GM18517 (cell line): ENCODE results near the gene EGFR.

Experiments
- ATAC-seq: cut with Tn5 transposase; IDR thresholded peaks from one replicate; pipeline ENCODE4 v1.9.1; 2021; ENCODE audit warnings: mild to moderate bottlenecking, moderate library complexity; ENCODE audit not compliant: unreplicated experiment

EGFR gene

DNA sequence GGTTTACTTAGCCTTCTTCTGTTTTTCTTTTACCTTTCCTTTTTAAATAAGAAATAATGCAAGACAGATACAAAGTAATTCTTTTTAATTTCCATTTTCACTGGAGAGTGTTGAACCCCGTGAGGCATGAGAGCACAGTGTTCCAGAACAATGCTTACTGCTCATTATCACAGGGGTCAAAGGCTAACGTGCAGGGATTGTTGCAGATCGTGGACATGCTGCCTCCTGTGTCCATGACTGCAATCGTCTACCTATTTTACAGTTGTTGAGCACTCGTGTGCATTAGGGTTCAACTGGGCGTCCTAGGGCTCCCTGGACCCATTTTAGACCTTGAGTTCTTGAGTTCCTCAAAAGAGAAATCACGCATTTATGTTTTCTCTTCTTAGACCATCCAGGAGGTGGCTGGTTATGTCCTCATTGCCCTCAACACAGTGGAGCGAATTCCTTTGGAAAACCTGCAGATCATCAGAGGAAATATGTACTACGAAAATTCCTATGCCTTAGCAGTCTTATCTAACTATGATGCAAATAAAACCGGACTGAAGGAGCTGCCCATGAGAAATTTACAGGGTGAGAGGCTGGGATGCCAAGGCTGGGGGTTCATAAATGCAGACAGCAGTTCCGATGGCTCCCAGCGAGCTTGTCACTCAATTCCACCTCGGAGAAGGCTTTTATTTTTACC lies 124.2 kb downstream of the EGFR start:
- ATAC-seq = no peak

DNA sequence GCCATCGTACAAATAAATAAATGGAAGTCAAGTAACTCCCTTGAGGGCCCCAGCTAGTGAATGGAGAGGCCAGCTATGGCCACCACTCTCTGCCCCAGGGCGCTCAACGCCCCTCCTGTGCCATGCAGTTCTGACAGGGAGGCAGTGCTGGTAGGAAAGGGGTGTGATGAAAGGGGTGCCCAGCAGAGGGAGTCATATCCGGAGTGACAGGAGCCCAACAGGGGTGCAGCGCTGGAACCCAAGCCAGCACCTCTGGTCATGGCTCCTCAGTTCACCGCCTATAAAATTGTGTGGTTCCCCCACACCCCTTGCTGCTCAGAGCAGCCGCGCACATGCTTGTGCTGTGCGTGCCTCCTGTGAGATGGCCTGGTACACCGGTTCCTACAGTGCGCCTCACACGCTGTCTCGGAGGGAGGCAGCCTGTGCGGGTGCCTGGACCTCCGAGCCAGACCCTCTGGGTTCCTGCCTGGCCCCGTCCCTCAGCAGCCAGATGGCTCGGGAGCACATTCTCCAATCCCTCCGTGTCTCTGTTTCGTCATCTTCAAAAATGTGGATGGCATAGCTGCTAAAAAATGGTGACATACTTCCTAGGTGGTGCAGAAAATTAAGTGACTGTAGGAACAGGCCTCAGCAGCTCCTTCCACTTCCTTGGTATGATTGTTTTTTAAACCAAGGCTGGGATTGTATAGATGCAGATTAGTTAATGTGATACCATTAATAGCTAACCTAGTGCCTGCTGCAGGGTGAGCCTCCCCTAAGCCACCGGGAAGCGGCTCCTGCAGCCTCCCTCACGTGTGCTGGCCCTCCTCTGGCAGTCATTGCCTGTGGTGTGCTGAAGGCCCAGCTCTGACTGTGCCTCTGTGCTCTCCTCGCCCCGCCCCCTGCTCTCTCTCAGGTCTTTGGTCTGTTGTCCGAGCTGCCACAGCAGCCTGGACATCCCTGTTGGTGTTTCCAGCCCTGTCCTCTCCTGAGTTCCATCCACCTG lies 125.8 kb downstream of the EGFR start:
- no peak for ATAC-seq

DNA sequence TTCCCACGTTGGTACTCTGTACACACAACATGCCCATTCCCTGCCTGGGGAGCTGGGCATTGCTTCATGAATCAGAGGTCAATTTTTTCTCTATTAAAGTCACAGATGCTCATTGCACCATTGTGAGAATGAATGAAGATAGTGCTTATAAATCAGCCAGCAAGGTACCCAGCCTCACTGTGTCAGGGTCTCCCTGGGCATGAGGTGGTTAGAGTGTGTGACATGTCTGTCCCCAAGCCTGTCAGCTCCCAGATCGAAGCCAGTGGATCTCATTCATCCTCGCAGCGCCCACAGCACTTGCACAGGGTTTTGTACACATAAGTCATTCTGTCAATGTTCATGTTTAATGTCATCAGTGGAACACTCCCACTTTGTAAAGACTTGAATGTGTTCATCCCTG lies 126.8 kb downstream of the EGFR start:
- ATAC-seq = no peak

DNA sequence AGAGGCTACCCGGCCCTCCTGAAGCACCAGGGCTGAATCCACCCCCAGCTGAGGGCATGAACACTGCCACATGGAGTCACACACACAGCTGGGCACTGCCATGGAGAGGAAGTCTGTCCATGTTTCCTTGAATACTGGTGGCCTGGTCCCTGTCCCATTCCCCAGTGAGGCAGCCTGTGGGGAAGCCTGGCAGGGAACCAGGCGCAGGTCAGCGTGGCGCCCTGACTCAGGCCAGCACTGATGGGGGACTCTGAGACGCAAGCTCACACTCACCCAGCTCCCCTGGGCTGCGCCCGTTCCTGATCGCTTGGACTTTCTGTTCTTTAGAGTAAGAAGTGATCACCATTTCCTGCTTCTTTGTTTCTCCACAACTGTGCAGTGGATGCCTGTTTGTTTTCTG lies 128.3 kb downstream of the EGFR start:
- ATAC-seq = no peak

DNA sequence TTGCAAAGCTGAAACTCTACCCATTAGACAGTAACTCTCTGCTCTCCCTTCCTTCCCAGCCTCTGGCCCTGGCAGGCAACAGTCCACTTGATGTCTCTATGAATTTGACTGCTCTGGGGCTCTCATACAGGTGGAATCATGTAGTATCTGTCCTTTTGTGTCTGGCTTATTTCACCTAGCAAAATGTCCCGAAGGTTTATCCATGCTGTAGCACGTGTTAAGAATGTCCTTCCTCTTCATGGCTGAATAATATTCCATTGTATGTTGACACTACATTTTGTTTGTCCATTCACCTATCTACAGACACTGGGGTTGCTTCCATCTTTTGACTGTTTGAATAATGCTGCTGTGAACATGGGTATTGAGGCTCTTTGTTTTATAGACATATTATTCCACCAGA lies 128.9 kb downstream of the EGFR start:
- ATAC-seq = no peak

DNA sequence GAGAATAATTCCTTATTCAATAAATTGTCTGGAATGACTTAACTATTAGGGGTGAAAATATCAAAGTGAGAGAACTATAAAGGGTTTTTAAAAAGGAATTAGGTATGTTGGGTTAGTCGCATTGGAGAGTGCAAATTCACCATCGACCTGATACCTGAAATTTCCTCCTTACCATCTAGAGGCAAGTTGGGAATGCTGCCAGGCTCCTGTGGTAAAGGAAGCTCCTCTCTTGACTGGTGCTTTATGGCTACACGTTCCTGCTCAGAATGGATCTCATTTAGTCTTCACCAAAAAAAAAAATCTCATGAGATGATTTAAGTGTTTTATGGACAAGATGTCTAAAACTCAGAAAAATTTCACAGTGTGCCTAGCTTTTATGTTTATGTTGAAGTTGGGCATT lies 129.8 kb downstream of the EGFR start:
- ATAC-seq = no peak

DNA sequence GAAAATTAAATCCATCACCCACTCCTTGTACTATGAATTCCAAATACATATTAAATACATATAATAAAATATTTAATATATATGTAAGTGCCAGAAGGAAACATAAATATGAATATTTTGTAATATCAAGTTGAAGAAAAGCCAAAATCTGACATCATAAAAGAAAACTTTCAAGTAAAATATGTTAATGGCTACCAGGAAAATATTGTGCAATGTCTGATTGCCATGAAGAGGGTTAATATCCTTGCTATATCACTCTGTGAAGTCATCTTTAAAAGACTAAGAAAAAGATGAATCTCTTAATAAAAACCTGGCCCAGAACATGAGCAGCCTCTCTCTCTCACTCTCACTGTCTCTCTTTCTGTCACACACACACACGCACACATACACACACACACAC lies 130.2 kb downstream of the EGFR start:
- ATAC-seq = no peak

DNA sequence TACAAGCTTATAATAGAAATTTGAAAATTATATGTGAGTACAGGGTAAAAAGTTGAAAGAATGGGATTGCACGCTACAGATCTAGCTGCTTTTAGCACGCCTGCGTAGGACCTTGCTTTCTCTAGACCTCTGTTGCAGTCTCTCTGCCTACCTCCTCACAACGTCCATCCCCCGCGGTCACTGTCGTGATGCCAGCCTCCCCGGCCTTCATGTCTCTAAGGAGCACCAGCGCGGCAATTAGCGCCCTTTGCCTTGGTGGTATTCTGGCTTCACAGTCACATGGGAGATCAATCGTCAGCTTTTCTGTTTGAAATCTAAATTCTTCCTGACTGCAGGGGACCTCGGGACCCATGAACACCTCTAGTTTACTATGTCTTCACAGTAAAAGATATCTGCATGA lies 131.3 kb downstream of the EGFR start:
- no peak for ATAC-seq

DNA sequence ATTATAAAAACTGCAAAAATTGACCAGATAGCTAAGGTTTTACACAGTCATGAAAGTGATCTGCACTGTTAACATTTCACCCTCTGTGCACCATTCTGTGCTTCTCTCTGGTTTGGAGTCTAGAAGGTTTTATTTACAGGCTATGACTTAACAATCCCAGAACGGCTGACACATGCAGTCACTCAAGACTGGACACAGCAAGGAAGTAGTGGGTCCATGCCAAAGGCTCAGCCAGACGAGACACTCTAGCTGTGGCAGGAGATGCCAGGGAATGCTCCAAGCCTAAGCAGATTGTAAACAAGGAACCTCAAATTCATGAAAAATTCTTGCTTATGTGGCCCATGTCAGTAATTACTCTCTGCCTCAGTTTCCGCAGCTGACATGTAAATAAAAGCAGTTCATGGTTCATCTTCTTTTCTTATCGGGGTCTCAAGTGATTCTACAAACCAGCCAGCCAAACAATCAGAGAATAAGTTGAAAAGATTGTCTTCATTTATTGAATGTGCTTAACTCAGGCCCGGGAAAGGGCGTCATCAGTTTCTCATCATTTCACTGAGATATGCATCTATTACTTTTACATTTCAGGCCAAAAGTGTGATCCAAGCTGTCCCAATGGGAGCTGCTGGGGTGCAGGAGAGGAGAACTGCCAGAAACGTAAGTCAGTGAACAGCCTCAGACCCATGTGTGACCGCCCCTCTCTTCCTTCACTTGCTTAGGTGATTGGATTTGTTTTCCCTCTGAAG lies 132.1 kb downstream of the EGFR start:
- ATAC-seq = no peak

DNA sequence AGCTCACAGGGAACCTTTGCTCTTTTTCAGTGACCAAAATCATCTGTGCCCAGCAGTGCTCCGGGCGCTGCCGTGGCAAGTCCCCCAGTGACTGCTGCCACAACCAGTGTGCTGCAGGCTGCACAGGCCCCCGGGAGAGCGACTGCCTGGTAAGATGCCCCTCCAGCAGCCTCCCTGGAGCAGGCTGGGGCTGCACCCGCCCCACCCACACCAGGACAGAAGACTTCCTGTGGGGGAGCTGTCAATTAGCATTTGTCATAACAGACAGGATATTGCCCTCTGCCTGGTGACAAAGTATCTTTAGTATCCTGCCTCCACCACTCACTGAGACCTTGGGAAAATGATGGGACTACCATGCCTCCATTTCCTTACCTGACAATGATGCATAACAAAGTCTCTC lies 133.7 kb downstream of the EGFR start:
- no peak for ATAC-seq

DNA sequence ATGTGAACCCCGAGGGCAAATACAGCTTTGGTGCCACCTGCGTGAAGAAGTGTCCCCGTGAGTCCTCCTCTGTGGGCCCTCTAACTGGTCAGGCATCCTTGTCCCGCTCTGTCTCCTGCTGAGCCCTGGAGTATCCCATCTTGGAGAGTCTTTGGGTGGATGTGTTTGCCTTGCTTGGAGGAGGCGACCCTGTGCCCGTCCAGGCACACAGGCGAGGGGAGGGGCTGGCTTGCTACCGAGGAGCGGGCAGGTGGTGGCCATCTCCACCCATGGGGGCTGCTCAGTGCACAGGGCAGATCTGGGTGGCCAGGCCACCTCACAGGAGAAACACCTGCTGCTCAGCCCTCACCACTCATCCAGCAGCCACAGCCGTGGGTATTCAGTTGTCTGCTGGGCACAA lies 135.3 kb downstream of the EGFR start:
- no peak for ATAC-seq

DNA sequence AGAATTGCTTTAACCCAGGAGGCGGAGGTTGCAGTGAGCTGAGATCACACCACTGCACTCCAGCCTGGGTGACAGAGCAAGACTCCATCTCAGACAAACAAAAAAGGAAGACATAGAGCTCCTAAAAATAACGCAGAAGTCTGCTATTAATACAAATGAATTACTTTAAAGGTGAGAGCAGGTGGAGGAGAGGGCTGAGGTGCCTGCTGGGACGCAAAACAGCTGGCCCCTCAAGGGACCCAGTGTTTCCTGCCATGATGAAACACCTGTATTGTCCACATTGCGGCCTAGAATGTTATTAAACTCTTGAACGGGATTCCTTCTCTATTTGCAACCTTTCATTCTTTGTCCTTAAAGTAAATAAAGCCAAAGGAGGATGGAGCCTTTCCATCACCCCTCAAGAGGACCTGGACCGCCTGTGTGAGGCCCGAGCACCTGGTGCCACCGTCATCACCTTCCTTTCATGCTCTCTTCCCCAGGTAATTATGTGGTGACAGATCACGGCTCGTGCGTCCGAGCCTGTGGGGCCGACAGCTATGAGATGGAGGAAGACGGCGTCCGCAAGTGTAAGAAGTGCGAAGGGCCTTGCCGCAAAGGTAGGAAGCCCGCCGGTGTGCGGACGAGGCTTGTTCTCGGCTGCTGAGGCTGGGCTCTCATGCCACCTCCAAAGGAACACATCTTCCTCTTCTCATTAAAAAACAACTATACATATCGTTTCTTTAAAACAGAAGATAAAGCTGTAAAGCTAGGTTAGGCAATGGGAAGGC lies 136.7 kb downstream of the EGFR start:
- ATAC-seq = no peak

DNA sequence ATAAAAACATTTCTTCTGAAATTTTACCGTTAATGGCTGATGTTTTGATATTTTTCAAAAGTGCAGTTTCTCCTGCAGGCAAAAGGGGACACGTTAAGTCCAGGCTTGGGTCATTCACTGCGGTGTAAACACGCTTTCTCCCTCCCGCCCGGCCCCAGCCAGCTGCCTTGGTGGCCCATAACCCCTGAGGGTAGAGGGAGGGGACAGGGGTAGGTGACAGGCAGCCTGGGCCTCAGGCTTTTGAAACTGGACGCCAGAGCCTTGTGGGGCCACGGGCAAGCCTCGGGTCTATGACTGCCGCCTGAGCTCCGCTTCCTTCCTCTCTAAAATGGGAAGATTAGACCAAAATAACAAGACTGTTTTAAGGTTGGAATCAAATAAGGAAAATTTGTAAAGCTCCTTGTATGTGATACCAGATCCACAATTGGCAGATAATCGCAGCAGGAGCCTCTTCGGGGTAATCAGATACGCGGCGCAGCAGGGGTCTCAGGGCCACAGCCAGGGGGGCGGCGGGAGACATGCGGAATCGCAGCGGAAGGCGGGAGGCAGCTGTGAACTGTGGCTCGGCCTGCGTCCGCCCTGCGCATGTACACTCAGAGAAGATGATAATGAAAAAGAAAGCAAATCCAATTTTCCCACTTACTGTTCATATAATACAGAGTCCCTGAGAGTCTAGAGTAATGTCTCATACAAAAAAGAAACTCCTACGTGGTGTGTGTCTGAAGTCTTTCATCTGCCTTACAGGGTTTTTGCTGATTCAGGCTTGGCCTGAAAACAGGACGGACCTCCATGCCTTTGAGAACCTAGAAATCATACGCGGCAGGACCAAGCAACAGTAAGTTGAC lies 138.3 kb downstream of the EGFR start:
- ATAC-seq = no peak

DNA sequence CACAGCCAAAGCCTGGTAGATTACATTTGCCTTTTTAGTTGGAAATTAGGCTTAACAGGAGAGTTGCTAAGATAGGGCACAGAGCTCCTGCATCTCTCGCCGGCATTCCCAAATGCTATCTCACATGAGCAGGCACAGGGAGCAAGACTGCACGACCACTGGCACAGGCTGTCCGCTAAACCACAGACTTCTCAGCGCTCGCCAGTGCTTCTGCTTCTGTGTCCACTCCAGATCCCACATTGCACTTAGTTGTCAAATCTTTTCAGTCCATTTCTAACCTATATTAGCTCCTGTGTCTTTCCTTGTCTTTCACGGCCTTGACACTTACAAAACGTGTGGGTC lies 138.9 kb downstream of the EGFR start:
- no peak for ATAC-seq

DNA sequence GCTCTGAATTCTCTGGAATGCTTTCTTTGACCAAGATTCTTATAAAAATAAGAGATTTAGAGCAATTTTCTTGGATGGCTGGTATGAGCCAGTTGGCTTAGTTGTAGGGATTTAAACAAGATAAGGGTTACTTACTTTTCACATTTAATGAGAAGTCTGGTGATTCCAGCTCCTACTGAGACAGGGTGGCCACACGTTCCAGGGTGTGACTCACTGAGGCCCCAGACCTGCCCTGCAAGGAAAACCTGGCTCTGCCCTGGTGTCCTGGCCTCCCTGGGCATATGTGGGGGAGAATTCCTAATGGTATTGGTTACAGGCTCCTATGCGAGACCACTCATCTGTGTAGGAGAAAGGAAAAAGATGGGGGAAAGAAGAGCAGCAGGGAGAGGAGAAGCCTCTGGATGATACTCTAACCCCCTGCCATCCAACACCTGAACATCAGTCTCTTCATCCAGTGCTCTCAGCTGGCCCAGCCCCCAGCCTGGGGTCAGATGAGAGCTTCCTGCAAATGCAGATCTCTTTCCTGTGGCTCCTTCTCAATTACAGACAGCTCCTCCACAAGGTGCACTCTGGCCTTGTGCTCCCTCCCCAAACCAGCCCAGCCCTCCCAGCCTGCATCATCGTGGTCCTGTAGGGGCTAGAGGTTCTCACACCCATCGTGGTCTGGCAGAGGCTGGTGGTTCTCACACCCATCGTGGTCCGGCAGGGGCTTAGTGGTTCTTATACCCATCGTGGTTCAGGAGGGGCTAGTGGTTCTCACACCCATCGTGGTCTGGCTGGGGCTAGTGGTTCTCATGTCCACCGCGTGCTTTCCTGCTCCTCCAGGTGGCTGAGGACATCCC lies 139.9 kb downstream of the EGFR start:
- ATAC-seq = no peak

DNA sequence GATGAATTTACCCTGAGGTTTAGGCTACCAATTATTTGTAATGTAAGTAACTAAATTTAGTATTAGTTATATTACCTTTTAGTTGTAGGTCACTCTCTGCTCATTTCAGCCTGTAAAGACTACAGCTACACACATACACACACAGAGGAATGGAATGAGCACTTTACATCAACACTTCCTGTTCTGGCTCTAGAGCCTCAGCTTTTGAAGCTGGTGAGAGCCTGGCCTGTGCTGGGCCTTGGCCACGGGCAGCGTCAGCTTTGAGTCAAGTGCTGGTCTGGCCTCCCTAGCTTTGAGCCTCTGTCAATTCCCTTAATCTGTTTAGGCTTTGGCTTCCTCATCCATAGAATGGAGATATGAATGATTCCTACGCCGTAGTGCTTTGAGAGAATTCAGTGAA lies 141.7 kb downstream of the EGFR start:
- no peak for ATAC-seq

DNA sequence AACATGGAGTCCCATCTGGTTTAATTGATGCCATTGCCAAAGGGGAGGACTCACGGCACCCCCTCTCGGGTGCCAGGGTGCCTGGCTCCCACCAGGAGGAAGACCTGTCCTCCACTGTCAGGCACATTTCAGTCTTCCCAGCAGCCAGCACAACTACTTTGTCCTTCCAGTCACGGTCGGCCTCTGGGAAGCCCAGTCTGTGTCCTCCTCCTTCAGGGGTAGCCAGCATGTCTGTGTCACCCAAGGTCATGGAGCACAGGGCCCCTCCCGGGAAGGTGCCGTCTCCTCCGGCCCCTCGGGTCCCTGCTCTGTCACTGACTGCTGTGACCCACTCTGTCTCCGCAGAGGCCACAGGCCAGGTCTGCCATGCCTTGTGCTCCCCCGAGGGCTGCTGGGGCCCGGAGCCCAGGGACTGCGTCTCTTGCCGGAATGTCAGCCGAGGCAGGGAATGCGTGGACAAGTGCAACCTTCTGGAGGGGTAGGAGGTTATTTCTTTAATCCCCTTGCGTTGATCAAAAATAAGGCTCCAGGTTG lies 142.4 kb downstream of the EGFR start:
- ATAC-seq = no peak

DNA sequence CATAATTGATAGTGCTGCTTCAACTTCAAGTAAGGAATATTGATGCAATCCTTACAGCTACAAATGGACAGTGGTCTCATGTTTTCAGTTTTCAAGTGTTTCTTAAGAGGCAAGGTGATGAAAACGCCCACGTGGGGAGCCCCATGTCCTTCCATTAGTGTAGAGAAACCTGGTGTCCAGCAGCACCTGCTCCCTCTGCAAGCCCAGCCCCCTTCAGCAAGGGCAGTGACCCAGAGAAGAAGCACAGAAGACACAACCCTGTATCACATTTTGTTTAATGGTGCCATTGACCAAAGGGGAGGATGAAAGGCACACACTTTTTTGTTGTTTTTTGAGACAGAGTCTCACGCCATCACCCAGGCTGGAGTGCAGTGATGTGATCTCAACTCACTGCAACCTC lies 143.7 kb downstream of the EGFR start:
- ATAC-seq = no peak

DNA sequence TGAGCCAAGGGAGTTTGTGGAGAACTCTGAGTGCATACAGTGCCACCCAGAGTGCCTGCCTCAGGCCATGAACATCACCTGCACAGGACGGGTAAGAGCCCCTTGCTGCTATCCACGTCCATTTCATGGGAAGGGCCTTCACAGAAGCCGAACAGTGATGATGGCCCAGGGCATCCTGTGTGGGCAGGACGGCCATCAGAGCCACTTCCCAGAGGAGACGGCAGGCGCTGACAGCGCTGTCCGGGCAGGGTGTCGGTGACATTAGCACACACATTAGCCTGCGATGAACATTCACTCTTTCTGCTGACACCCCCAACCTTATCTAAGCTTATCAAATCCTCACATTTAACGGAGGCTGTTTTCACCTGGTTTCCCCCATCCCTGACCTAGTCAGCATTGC lies 144.9 kb downstream of the EGFR start:
- ATAC-seq = no peak
